AG04449 (cell line): ENCODE measurements around the gene CTNNA2.

Experiments used
- CTCF ChIA-PET: fragments of 350-600 bp; formaldehyde crosslinking; extraction: SDS; loops from one replicate; lab custom pipeline; 2021; ENCODE audit warnings: antibody characterized with exemption; lab: Yijun Ruan, JAX
- POLR2A ChIA-PET: fragments of 400-600, 350-600 bp; formaldehyde crosslinking; extraction: SDS; loops from one replicate; lab custom pipeline; 2020; ENCODE audit warnings: antibody characterized with exemption, inconsistent platforms; lab: Yijun Ruan, JAX
- DNase-seq: peaks from one replicate; pipeline ENCODE4 v3.0.0-alpha.2; 2010; ENCODE audit warnings: low read depth, low spot score
- H3K4me3 ChIP-seq: 2 replicates; pipeline ENCODE4 v1.5.1; 2011; ENCODE audit warnings: low read depth, mild to moderate bottlenecking, control low read depth, low read length
- TF ChIP-seq, protein P1 (sequence below): IDR thresholded peaks from one replicate; pipeline ENCODE4 v1.5.1; 2011; ENCODE audit warnings: mild to moderate bottlenecking, moderate library complexity, low read length, control low read depth, inconsistent platforms; ENCODE audit not compliant: insufficient read depth; ENCODE audit errors: missing control alignments

Gene CTNNA2

DNA sequence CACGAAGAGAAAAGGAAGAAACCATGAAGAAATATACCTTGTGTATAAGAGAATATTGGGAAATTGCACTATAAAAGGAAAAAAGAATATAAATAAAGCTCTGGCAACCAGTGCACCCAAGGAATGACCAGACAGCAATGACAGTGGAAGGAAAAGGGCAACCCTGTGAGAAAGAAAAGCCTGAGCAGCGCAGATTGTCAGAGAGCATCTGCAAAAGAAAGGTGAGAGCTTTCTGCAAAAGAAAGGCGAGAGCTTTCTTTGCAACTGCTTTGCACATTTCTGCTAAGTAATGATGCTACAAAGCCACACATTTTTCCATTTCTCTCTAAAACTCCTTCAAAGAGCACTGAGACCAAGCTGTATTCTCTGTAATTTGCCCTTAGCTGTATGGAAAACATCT lies 83.6 kb downstream of the CTNNA2 start:
- CTCF ChIA-PET, result no interaction called here
- TF ChIP-seq, protein P1, sequence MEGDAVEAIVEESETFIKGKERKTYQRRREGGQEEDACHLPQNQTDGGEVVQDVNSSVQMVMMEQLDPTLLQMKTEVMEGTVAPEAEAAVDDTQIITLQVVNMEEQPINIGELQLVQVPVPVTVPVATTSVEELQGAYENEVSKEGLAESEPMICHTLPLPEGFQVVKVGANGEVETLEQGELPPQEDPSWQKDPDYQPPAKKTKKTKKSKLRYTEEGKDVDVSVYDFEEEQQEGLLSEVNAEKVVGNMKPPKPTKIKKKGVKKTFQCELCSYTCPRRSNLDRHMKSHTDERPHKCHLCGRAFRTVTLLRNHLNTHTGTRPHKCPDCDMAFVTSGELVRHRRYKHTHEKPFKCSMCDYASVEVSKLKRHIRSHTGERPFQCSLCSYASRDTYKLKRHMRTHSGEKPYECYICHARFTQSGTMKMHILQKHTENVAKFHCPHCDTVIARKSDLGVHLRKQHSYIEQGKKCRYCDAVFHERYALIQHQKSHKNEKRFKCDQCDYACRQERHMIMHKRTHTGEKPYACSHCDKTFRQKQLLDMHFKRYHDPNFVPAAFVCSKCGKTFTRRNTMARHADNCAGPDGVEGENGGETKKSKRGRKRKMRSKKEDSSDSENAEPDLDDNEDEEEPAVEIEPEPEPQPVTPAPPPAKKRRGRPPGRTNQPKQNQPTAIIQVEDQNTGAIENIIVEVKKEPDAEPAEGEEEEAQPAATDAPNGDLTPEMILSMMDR, result no peak
- no peak overlapping the region for H3K4me3 ChIP-seq
- POLR2A ChIA-PET, result no interaction called here
- no peak for DNase-seq

DNA sequence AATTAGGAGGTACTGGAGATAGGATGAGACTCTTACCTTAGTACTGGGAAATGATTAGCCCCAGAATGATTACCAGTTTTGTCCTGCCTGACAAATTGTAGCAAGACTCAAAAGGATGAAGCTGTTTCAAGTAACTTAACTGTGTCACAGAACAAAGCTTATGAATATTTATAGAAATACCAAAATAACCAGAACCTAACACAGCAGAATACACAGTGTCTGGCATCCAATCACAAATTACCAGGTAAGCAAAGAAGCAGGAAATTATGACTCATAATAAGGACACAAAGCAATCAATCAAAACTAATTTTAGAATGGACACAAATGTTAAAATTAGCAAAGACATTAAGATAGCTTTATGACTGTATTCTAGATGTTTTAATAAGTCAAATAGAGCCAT lies 91.9 kb downstream of the CTNNA2 start:
- POLR2A ChIA-PET, result no interaction called here
- TF ChIP-seq, protein P1, result no peak
- no peak overlapping the region for H3K4me3 ChIP-seq
- CTCF ChIA-PET, result no interaction called here
- no peak for DNase-seq

DNA sequence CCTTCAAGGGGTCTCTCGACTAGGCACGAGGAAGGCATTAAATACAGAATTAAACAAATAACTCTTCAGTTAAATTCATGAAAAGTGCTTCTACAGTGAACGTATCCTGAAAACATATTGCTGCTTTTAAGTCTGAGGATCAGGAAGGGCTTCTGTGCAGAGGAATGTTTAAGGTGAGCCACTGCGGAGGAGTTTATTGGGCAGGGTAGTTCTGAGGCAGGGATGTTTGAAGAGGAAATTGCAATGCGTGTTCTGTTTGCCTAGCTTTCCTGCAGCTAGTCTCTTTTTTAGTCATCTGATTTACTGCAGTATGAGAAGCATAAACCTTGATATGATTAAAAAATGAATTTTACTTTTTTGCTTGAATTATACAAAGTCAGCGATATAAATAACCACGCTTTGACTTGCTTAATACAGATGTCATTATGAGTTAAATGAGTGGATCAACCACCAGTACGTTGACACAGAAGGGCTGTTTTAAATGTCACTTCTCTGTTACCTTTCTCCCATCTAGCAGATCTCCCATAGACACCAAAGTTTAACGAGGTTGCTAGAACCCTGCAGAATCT lies 98.7 kb downstream of the CTNNA2 start:
- TF ChIP-seq, protein P1, result no peak
- POLR2A ChIA-PET, result no interaction called here
- CTCF ChIA-PET, result no interaction called here
- H3K4me3 ChIP-seq, result no peak overlapping the region
- DNase-seq, result no peak

DNA sequence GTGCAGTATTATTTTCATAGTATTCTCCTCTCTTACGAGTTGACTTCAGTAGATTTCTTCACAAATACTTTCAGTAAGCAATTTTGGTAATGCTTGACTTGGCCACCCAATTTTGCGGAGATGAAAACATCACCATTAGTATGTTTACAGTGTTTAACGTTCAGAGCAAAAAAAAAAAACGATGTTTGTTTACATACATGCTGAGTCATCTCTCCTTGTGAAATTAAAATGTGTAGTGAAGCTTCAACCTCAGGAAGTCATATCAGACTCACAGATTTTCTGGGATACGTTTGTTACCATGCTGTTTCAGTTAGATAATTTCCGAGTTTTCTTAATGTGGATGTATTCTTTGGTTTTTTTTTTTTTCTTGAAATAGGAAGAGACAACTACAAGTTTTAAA lies 100.1 kb downstream of the CTNNA2 start:
- no peak for DNase-seq
- ChIA-PET CTCF (no interaction called here), POLR2A (no interaction called here)
- H3K4me3 ChIP-seq, result no peak overlapping the region
- TF ChIP-seq, protein P1, result no peak

DNA sequence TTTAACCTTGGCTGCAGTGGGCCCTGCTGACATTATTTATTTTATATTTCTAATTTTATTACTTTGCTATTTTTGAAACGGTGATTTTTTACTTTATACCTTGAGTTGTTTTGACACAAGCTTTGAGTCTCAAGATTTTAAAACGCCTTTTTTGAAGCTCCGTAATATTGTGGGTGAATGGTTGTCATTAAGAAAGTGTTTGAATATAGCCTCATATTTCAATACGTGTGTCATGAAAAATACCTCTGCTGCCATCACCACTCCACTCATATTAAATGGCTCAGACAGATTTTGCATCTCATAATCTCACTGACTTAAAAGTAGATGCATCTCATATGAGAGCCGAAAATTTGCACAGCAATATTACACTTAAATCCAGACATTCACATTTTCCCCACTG lies 106.6 kb downstream of the CTNNA2 start:
- TF ChIP-seq, protein P1, result no peak
- ChIA-PET CTCF (no interaction called here), POLR2A (no interaction called here)
- H3K4me3 ChIP-seq, result no peak overlapping the region
- DNase-seq, result no peak

DNA sequence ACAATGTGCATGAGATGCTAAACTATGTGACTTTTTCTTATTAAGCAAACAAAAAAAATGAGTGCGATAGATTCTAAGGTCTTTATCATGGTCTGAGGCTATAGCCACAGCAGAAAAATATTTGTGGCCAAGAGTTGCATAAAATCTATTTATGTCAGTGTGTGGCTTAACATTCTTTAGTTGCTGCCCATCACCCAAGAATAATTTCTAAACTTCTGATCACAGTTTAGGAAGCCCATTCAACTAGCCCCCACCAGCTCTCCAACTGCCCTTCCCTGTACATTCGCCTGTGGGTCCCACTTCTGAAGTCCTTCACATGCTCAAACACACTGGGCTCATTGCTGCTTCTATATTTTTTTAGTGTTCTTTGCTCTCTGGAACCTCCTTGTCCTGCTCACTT lies 107.1 kb downstream of the CTNNA2 start:
- POLR2A ChIA-PET, result no interaction called here
- no peak for DNase-seq
- no peak overlapping the region for H3K4me3 ChIP-seq
- CTCF ChIA-PET, result no interaction called here
- TF ChIP-seq, protein P1, result no peak
